SW480 (cell line): ENCODE measurements around the gene LNX1.
A peak's percentile ranks its signal among the peaks of the same experiment; 100 is the strongest.

Source experiments
- DNase-seq: peaks from one replicate; pipeline ENCODE4 v3.0.0-alpha.2; 2016; ENCODE audit warnings: low spot score

LNX1 gene

DNA sequence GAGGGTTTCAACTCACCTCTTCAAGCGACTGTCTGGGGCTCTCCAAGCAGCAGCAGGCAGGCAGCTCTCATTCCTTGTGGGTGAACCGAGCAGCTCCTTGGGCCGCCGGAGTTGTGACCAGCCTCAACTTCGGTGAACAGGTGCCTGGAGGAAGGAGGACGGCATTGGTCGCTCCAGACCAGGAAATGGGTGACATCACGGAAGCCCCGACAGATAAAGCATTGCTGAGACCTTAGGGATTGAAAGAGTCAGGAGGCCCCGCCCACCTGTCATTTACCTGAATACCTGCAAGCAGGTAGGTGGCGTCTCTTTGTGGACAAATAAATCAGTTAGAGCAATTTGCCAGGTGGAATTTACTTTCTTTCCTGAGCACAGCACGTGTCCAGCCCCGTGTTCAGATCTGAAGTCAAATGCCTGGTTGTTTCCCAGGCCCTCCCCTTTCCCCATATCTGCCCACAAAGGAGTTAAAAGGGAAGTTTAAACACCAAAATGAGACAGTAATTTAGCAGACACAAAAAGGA lies at the start of gene LNX1:
TSS of gene LNX1 (minus strand) at position 115 of the 521 bp plus-strand sequence. CDS start 17,484 bp downstream, outside the sequence.
- DNase-seq: peak; percentile 80

DNA sequence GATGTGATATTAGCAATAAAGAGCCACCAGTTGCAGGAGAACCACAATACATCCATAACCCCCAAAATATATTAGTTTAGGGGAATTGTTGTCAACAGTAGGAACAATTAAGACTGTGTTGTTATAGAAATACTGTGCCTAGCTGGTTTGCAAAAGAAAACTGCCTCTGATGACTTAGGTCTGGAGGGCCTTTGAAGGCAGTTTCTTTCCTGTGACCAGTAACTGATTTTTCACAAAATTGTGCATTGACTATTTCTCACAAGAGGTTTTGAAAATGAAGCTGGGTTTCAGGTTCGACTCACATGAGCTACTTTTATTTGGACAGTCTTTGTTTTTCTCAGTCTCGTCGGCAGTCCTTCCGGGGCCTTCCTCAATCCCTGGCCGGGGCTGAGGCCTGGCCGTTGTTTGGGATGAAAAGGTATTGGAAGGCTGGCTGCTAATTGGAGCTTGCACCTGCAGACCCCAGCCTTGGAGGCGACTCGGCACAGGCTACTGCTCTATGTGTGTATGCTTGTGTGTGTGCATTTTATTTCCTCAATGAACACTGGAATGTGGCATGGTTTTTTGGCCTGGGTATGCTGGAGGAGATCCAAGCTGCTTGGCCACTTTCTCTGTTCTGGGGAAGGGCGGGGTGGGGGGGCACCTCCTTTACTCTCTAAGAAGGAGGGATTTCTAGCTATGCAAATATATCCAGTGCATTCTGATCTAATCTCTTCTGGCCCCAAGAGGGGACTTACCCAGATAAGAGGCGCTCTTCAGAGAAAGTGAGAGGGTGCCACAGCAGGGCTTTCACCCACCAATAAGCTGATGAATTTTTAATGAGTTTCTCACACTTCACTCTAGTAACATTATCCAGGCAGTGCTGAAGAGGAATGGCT lies 49.5 kb upstream of the LNX1 start:
- no peak for DNase-seq

DNA sequence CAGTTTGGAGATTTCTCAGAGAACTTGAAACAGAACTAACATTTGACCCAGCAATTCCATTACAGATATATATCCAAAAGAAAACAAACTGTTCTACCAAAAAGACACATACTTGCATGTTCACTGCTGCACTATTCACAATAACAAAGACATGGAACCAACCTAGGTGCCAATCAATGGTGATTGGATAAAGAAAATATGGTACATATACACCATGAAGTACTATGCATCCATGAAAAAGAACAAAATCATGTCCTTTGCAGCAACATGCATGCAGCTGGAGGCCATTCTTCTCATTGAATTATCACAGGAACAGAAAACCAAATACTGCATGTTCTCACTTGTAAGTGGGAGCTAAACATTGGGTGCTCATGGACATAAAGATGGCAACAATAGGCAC lies 47.6 kb upstream of the LNX1 start:
- no peak for DNase-seq

DNA sequence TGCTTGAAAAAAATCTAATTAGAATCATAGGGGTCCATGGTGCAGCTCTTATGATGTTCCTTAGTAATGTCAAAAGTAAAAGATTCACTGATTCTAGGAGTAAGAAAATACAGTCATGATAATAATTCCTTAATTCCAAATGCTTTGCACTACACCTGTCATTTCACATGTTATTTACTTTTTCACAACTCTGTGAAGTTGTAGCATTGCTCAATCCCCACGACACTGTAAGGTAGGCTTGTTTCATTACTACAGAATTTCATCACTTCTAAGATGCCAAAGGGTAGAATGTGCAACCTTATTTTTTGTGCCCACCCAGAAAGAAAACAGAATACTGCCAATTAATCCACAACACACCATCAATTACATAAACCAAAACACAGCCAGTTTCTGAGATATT lies 46.1 kb upstream of the LNX1 start:
- no peak for DNase-seq

DNA sequence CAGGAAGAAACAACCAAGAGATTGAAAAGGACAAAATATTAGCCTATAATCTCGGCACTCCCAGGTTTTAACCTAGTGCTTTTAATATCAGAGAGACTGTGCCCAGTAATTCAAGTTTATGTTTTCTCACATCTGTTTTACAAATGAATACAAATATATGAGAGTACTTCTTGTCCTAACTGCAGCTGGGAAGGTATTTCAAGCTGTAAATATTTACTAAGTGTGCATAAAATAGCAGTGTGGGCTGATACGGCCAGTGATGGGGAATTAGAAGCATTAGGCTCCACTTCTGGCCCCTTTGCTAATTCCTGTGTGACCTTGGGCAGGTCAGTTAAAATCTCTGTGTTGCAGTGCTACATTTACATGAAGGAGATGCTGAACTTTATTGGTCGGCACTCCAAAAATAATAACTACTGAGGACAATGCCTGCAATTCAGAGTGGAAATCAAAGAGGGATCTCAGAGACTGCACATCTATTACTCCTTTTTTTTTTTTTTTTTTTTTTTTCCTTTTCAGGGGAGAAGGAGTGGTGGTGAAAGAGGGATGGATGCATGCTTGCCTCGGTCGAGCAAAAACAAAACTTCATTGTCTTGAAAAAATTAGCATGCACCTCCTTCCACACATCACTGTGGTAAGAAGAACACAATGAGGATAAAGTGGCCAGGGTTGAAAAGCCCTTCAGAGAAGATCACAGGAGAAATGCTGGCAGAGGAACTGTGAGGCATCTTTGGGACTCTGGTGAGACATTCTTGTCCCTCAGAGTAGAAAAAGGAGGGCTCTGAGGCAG lies 44.6 kb upstream of the LNX1 start:
- no peak for DNase-seq

DNA sequence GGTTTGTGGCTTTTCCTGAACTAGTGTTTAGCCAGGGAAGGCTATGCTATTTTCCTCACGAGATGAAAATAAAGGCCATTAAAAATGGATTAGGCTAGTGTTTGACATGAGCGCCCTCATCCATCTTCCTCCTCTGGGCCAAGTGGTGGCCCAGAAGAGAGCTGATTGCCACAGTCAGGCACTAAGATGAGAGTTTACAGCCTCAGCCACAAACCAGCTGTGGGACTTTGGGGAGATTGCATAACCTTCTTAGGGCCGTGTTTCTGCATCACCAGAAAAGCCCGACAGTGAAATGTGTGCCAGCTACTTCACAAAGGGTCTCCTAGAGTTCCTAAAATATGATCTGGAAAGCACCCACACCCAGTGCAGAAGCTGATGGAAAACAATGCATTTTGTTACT lies 42.3 kb upstream of the LNX1 start:
- DNase-seq: no peak

DNA sequence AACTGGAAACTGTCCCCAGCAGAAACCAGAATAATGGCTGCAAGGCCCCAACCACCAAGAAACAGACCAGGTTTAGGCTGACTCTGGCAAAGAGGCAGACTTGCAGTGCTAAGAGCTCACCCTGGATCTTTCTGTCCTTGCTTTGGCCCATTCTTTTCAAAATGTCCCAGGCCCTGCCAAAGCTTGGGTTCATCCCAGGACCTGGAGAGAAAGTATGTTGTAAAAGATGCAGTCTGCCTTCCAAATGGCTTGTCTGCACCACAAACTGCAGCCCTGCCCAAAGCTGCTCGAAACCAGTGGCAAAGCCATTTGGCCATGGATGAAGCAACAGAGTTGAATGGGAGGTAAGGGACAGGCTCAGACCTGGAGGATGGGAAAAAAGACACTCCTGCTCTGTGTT lies 38.0 kb upstream of the LNX1 start:
- DNase-seq: no peak

DNA sequence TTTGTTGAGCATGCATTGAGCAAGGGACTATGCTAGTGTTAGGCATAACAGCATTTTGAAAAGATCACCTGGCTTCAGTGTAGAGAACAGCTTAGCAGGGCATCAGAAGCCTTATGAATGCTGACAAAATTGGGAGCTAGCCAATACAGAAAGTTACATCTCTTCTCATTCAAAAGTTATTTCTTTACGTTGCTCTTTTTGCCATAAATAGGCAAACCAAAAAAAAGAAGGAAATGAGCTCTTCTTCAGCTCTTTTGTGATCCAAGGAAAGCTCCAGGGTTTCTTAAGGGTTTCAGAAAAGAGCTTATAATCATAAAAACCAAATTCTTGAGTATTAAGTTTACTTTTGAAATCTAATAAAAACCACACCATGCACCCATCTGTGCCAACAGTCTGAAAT lies 35.2 kb upstream of the LNX1 start:
- no peak for DNase-seq

DNA sequence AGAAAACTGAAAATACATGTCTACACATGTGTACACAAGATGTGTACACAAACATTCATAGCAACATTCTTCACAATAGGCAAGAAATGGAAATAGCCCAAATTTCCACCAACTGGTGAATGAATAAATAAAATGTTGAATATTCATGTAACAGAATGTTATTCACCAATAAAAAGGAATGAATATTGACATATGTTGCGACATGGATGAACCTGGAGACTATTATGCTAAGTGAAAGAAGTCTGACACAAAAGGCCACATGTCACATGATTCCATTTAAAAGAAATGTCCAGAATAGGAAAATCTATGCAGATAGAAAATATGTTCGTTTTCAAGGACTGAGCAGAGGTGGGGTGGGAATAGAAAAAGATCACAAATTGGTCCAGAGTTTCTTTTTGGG lies 34.6 kb upstream of the LNX1 start:
- no peak for DNase-seq

DNA sequence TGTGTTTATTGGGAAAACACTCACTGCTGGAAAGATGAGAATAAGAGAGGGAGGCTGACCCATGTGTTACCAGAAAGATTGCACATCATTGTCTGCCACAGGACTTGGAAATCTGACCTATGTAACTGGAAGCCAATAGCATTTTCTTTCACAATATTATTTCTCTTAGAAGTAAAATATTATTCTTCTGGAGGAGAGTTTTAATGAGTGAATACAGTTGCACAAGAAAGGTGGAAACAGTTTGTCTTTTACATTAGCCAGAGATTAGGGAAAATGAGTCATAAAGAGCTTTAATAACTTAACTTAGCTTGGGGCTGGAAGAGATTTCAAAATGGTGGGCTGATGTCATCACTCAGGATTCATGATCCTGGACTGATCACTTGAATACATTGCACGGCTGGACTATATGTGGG lies 31.5 kb upstream of the LNX1 start:
- DNase-seq: no peak

DNA sequence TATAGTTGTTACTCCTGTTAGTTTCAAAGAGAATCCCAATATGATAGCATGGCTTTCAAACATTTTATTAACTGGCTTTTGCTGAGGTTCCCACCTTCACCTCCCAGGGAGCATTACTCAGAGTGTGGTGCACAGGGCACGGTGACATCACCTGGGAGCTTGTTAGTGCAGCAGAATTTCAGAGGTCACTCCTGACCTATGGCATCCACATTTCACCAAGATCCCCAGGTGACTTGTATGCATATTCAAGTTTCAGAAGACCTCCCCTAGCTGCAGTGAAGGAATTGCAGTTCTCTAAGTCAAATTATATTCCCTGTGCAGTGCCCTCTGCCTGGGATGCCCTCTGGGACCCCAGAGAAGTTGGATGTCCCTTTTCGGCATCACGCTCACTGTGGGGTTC lies 29.7 kb upstream of the LNX1 start:
- peak; percentile 2 for DNase-seq

DNA sequence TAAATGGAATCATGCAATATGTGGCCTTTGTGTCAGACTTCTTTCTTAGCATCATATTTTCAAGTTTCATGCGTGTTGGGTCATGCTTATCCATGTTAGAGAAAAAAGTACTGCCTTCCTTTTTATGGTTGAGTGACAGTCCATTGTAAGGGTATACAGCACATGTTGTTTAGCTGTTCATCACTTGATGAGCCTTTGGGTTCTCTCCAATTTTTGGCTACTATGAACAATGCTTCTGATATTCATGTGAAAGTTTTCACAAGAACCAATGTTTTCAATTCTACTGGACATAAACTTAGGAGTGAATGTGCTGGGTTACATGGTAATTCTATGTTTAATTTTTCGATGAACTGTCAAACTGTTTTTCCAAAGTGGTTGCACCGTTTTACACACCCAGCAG lies 28.1 kb upstream of the LNX1 start:
- DNase-seq: no peak

DNA sequence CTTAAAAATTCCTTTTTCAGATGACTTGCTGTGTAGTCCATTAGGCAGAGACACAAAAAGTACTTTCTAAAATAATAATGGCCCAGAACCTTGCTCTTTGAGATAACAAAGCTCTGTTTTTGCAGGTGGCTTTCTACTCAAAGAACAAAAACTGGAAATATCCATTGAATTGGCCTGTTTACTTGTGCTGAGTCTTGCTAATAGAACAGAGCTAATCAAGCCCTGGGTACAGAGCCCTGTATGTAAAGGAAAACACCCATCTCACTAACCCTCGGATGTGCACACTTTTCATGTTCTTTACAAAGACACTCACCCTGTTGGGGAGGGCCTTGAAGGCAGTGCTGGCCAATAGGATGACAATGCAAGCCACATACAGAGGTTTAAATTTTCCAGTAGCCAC lies 27.0 kb upstream of the LNX1 start:
- no peak for DNase-seq

DNA sequence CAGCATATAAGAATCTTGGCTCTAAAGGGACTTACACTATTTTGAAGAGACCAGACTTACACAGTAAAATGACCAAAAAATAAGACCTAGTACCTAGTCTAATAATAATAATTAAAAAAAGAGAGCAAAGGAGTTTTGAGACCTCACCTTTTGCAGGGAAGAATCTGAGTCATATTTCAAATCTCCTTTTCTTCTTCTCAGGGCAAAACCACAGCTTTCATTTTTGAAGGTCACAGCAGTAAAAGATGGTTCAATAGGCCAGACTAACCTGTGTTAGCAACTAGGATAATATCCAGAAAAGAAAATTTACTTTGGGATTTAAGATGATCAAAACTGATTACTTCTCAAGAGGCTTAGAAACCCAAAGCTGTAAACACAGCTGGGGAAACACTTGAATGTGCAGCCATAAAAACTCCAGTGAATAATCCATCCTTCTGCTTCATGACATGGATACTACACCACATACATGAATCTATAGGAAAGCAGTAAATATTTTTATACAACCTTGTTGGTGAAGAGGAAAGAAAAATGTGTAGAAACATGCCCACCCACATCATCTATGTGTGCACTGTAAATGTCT lies 25.9 kb upstream of the LNX1 start:
- DNase-seq: no peak

DNA sequence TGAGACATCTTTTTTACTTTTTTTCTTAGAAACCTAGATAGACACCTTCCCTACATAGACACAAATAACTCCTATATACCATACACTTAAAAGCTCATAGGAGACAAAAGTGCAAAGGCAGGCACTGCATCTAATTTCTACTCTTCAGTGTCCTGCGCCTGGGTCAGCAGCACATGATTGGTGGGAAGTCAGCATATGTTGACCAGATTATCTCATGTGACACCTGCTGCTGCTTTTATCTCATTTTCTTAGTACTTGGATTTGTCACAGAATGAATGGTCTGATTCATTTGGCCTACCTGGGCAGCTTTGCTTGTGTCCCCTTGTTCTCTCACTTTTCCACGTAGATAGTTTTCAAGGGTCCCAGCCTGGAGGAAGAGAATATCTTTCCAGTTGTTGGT lies 24.9 kb upstream of the LNX1 start:
- no peak for DNase-seq

DNA sequence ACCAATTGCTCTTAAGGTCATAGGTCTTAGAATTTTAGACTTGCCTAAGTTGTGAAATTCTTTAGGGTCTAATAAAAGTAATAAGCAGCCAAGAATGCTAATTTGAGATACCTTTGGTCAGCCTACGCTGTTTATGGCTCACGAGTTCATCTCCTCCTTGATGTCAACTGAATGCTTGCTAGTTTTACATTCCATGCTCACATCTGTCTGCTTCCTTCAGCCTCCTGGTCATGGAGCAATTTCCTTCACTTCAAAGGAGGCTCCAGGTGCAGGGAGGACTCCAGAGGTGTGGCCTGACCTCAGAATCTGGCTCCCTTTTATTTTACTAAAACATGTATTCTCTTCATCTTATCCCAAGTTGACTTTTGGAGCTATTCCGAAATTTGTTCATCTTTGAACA lies 23.3 kb upstream of the LNX1 start:
- peak; percentile 22 for DNase-seq

DNA sequence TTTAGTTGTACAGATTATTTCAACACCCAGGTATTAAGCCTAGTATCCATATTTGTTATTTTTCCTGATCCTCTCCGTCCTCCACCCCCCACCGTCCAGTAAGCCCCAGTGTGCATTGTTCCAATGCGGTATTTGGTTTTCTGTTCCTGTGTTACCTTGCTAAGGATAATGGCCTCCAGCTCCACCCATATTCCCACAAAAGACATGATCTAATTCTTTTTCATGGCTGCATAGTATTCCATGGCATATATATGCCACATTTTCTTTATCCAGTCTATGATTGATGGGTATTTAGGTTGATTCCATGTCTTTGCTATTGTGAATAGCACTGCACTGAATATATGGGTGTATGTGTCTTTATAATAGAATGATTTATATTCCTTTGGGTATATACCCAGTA lies 22.1 kb upstream of the LNX1 start:
- DNase-seq: no peak

DNA sequence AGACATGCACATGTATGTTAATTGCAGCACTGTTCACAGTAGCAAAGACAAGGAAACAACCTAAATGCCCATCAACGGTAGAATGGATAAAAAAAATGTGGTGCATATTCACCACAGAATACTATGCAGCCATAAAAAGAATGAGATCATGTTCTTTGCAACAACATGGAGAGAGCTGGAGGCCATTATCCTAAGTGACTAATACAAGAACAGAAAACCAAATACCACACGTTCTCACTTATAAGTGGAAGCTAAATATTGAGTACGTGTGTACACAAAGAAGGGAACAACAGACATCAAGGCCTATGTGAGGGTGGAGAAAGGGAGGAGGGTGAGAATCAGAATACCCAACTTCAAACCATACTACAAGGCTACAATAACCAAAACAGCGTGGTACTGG lies 17.4 kb upstream of the LNX1 start:
- no peak for DNase-seq

DNA sequence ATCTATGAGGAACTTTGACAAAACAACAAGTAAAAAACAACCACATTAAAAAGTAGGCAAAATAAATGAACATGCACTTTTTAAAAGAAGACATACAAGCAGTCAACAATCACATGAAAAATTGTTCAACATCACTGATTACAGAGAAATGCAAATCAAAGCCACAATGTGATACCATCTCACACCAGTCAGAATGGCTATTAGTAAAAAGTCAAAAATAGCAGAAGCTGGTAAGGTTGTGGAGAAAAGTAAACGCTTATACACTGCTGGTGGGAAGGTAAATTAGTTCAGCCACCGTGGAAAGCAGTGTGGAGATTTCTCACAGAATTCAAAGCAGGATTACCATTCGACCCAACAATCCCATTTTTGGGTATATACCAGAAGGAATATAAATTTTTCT lies 17.0 kb upstream of the LNX1 start:
- no peak for DNase-seq

DNA sequence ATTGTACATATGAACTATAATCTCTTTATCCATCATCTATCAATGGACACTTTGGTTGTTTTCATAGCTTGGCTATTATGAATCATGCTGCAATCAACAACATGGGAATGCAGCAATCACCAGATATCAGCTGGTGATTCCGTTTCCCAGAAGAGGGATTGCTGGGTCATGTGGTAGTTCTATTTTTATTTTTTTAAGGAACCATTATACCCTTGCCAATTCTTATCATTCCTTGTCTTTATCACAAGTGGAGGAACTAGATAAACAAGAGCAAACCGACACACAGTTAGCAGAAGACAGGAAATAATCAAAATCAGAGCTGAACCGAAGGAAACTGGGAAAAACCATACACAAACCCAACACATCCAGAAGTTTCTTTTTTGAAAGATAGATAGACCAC lies 14.5 kb upstream of the LNX1 start:
- no peak for DNase-seq

DNA sequence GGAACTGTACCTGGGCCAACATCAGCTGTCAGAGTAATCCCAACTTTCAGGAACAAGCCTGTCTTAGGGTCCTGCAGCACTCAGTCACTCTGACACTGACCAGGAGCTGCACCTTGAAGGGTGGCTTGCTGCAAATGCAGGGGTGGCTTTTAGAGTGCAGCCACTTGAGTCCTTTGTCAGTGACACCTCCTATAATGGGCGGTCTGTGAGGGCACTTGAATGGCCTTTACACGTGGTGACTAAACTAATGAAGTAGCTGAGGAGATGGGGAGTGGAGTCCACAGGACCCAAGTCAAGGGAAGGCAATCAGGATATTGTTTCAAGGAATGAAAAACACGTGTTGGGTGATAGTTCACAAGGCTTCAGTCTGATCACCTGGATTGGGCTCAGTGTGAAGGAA lies 11.1 kb upstream of the LNX1 start:
- DNase-seq: no peak

DNA sequence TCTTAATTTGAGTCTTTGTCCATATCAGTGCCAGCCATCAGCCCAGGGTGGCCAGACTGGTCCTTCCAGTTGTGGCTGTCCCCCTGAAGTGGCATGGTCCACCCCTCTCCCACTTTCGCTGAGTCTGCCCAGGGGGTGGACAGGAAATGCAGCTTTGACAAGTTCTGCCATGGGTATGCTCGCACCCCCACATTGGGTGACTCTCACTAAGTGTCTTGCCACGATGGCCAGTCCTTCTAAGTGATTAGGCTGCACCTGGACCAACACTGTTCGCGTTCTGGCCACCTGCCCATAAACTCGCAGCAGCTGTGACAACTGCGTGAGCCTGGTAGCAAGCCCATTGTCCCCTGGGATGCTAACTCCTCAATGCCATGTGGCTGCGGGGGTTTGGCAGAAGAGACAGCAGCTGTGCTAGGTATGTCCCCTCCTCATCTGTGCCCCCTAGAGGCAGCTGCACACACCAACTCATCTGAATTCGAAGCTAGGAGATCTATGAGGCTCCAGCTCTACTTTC lies 10.0 kb upstream of the LNX1 start:
- DNase-seq: peak; percentile 26

DNA sequence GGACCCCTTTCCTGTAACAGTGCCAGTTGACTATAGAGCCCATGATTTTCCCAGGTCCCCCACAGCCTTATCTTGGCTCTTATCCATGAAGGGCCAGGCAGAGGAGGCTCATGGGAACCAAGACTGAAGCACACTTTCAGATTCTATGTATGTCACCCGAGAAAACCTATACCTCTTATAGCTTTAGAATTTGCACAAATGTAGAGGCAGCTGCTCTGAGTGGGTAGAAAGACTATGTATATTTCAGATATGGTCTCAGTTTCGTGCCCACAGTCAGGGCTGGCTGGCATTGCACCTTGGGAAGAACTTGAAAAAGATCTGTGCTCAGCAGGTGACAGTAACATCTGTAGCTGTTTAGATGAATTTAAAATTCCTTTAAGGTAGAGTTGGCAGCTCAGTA lies 8.3 kb upstream of the LNX1 start:
- DNase-seq: no peak
